ENCODE data around the gene CAPS.
"Not testable (repeated sequence)": the region's sequence is repeated elsewhere in the genome, so short reads cannot be mapped to it uniquely, and the experiment has no call there.

CAPS gene

GRCh38 chr19:5913739-5914357, at the start of gene CAPS:
Gene CAPS, plus strand, starts transcription at chr19:5914254. Its CDS starts 153 bp downstream, at chr19:5914407.
- in situ Hi-C loops (cut with MboI; ENCODE audit: low sequenced_read_pairs), result no loop called here

- in situ Hi-C loops (cut with MboI; ENCODE audit: low sequenced_read_pairs), result no loop called here
These were observed 49.1 kb upstream of the CAPS start for GRCh38 chr19:5864725-5865486.

- in situ Hi-C loops (cut with MboI; ENCODE audit: low sequenced_read_pairs), result no loop called here
These were observed 48.3 kb upstream of the CAPS start for GRCh38 chr19:5865772-5866171.

DNA sequence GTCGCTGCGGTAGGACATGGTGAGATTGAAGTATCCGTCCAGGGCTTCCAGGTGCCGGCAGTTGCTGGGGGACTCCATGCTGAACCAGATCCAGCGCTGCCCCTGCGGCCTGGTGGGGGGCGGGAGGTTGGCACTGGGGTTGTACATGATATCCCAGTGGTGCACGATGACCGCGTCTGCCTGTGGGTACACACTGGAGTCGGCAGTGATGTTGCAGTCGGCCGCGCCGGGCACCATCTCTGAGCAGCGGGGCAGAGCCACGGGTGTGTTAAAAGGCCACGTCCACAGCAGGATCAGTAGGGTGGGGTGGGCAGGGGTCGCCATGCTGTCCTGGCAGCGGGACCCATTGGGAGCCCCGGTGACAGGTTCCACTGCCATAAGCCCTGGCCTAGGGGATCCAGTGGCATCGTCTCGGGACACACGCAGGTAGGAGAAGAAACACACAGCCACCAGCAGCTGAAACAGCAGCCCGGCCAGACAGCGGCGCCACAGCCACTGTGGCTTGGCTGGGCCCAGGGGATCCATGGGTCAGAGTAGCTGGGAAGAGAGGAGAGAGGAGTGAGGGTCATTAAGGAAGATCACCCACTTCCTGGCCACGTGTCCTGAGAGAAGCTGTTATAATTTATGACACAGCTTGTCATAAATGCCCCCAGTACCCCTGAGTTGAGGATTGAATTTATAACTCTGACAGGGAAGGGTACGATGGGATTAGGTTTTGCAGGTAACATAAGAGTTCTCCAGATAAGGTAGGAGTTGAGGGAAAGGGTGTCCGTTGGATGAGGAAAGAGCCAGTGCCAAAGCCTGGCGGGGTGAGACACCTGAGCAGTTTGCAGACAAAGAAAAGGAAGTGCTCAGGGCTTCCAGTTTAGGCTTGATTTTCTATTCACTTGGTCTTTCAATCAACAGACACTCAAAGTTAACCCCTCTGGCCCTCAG, 46.6 kb upstream of the CAPS start:
- in situ Hi-C loops (cut with MboI; ENCODE audit: low sequenced_read_pairs), result no loop called here

DNA sequence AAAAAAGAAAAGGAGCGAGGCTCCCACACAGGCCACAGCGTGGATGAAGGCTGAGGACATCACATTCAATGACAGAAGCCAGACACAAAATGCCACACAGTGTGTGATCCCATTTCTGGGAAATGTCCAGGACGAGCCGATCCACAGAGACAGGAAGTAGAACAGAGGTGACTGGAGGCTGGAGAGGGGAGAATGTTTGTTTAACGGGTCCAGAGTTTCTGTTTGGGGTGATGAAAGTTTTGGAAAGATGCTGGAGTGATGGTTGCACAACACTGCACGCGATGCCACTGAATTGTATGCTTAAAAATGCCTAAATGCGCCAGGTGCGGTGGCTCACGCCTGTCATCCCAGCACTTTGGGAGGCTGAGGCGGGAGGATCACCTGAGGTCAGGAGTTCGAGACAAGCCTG, 43.1 kb upstream of the CAPS start:
- in situ Hi-C loops (cut with MboI; ENCODE audit: low sequenced_read_pairs), result no loop called here

GRCh38 chr19:5873617-5874199, 40.3 kb upstream of the CAPS start:
- in situ Hi-C loops (cut with MboI; ENCODE audit: low sequenced_read_pairs), result no loop called here

DNA sequence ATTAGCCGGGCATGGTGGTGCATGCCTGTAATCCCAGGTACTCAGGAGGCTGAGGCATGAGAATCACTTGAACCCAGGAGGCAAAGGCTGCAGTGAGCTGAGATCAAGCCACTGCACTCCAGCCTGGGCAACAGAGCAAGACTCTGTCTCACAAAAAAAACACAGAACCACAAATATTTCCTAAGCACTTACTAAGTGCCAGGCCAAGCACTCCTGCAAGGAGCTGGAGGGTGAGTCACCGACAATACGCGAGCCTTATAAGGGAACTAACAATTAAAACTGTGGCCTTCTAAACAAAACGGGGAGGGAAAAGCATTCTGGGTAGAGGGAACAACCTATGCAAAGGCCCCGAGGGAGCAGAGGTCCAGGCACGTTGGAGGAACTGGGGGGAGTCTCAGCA, 39.6 kb upstream of the CAPS start:
- in situ Hi-C loops (cut with MboI; ENCODE audit: low sequenced_read_pairs), result not testable (repeated sequence)

DNA sequence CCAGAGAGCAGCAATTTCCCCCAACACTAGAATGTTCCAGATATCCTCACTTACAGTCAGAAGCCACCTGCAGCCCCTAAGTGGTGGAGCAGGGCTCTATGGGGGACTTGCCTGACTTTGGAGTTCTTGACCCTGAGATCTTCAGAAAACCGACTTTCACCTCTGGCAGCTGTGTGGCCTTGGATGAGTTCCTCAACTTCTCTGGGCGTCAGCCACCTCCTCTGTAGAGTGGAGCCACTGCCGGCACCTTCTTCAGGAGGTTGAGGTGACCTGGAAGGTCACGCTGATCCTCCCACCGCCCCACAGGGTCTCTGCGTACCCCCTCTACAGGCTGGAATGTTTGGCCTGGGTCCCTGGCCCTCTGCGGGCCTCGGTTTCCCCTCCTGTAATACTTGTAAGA, 36.6 kb upstream of the CAPS start:
- in situ Hi-C loops (cut with MboI; ENCODE audit: low sequenced_read_pairs), result no loop called here

GRCh38 chr19:5877882-5878281, 36.2 kb upstream of the CAPS start:
- in situ Hi-C loops (cut with MboI; ENCODE audit: low sequenced_read_pairs), result no loop called here

DNA sequence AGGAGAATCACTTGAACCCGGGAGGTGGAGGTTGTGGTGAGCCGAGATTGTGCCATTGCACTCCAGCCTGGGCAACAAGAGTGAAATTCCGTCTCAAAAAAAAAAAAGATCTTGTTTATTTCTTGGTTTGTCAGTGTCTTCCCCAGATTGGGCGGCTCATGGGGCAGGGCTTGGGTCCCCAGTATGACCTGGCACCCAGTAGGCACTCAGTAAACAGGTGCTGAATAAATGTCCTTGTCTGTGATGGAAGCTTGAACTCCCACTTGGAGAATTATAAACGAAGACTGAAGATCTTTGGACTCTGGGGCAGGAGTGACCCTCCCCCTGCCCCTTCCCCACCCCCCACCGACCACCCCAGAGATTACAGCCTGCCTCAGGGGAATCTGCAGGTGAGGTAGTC, 33.9 kb upstream of the CAPS start:
- in situ Hi-C loops (cut with MboI; ENCODE audit: low sequenced_read_pairs), result no loop called here

GRCh38 chr19:5880604-5881078, 33.4 kb upstream of the CAPS start:
- in situ Hi-C loops (cut with MboI; ENCODE audit: low sequenced_read_pairs), result no loop called here

DNA sequence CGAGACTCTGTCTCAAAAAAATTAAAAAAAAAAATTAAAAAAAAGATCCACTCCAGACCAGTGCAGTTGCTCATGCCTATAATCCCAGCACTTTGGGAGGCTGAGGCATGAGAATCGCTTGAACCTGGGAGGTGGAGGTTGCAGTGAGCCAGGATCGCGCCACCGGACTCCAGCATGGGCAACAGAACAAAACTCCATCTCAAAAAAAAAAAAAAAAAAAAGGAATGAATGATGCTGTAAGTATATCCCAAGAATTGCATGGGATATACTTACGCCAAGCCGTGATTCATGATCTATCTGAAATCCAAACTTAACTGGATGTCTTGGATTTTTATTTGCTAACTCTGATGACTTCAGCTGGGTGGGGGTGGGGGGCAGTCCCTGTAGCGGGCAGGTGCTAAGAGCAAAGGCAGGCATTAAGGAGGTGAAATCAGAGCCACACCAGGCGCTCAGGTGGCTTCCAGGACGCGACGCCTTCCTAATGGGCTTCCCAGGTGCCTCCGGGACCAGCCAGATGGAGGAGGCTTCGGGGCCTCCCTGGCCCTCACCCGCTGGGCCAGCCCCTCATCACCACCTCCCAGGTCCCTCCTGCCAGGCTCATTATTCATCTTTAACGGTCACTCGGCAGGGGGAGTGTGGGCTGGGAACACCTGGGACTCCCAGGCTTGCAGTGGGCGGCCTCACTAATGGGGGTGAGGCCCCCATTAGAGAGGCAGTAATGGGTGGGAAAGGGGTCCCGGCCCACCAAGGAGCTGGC, 32.3 kb upstream of the CAPS start:
- in situ Hi-C loops (cut with MboI; ENCODE audit: low sequenced_read_pairs), result no loop called here

GRCh38 chr19:5882421-5882968, 31.6 kb upstream of the CAPS start:
- in situ Hi-C loops (cut with MboI; ENCODE audit: low sequenced_read_pairs), result no loop called here

DNA sequence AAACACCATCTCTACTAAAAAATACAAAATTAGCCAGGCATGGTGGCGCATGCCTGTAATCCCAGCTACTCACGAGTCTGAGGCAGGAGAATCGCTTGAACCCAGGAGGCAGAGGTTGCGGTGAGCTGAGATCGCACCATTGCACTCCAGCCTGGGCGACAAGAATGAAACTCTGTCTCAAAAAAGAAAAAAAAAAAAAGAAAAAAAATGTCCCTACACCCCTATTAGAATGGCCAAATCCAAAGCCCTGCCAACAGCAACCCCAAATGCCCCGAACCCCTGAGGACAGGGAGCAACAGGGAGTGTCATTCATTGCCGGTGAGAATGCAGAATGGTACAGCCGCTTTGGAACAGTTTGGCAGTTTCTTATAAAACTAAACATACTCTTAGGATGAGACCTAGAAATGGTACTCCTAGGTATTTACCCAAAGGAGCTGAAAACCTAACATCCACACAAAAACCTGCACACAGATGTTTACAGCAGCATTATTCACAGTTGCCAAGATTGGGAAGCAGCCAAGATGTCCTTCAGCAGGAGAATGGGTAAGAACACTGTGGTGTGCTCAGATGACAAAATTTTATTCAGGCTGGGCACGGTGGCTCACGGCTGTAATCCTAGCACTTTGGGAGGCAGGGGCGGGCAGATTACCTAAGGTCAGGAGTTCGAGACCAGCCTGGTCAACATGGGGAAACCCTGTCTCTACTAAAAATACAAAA, 30.7 kb upstream of the CAPS start:
- in situ Hi-C loops (cut with MboI; ENCODE audit: low sequenced_read_pairs), result not testable (repeated sequence)

DNA sequence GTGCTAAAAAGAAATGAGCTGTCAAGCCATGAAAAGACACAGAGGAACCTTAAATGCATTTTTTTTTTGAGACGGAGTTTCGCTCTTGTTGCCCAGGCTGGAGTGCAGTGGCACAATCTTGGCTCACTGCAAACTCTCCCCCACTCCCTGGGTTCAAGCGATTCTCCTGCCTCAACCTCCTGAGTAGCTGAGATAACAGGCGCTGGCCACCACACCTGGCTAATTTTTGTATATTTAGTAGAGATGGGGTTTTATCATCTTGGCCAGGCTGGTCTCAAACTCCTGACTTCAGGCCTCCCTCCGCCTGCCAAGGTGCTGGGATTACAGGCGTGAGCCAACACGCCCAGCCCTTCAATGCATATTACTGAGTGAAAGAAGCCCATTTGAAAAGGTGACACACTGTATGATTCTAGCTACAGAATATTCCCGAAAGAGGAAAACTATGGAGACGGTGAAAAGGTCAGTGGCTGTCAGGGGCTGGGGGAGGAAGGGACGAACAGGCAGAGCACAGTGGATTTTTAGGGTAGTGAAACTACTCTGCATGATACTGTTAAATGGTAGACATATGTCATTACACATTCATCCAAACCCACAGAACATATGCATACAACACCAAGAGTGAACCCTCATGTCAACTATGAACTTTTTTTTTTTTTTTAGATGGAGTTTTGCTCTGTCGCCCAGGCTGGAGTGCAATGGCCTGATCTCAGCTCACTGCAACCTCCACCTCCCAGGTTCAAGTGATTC, 29.8 kb upstream of the CAPS start:
- in situ Hi-C loops (cut with MboI; ENCODE audit: low sequenced_read_pairs), result not testable (repeated sequence)

- in situ Hi-C loops (cut with MboI; ENCODE audit: low sequenced_read_pairs), result no loop called here
These were observed 24.6 kb upstream of the CAPS start for GRCh38 chr19:5889288-5889971.

- in situ Hi-C loops (cut with MboI; ENCODE audit: low sequenced_read_pairs), result no loop called here
These were observed 24.0 kb upstream of the CAPS start for GRCh38 chr19:5890099-5890498.

- in situ Hi-C loops (cut with MboI; ENCODE audit: low sequenced_read_pairs), result no loop called here
These were observed 22.5 kb upstream of the CAPS start for GRCh38 chr19:5891572-5891937.
